Activated naive CD4-positive, alpha-beta T cell treated with anti-CD3 and anti-CD28 coated beads, Interleukin-2, amount 50 U/mL, for 24 hours (primary cell): ENCODE results near the gene TESK1.

Experiments
- H3K27ac Mint-ChIP-seq: one replicate; pipeline ENCODE4 v1.8.0; 2021; ENCODE audit warnings: mild to moderate bottlenecking, mixed read lengths
- H3K27me3 Mint-ChIP-seq: one replicate; pipeline ENCODE4 v1.8.0; 2021; ENCODE audit warnings: mixed read lengths
- H3K36me3 Mint-ChIP-seq: one replicate; pipeline ENCODE4 v1.8.0; 2021; ENCODE audit warnings: mixed read lengths
- H3K4me1 Mint-ChIP-seq: one replicate; pipeline ENCODE4 v1.8.0; 2021; ENCODE audit warnings: mixed read lengths
- H3K4me3 Mint-ChIP-seq: one replicate; pipeline ENCODE4 v1.8.0; 2021; ENCODE audit warnings: mild to moderate bottlenecking, mixed read lengths
- H3K9me3 Mint-ChIP-seq: one replicate; pipeline ENCODE4 v1.8.0; 2021; ENCODE audit warnings: mixed read lengths

The TESK1 gene, protein sequence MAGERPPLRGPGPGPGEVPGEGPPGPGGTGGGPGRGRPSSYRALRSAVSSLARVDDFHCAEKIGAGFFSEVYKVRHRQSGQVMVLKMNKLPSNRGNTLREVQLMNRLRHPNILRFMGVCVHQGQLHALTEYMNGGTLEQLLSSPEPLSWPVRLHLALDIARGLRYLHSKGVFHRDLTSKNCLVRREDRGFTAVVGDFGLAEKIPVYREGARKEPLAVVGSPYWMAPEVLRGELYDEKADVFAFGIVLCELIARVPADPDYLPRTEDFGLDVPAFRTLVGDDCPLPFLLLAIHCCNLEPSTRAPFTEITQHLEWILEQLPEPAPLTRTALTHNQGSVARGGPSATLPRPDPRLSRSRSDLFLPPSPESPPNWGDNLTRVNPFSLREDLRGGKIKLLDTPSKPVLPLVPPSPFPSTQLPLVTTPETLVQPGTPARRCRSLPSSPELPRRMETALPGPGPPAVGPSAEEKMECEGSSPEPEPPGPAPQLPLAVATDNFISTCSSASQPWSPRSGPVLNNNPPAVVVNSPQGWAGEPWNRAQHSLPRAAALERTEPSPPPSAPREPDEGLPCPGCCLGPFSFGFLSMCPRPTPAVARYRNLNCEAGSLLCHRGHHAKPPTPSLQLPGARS

DNA sequence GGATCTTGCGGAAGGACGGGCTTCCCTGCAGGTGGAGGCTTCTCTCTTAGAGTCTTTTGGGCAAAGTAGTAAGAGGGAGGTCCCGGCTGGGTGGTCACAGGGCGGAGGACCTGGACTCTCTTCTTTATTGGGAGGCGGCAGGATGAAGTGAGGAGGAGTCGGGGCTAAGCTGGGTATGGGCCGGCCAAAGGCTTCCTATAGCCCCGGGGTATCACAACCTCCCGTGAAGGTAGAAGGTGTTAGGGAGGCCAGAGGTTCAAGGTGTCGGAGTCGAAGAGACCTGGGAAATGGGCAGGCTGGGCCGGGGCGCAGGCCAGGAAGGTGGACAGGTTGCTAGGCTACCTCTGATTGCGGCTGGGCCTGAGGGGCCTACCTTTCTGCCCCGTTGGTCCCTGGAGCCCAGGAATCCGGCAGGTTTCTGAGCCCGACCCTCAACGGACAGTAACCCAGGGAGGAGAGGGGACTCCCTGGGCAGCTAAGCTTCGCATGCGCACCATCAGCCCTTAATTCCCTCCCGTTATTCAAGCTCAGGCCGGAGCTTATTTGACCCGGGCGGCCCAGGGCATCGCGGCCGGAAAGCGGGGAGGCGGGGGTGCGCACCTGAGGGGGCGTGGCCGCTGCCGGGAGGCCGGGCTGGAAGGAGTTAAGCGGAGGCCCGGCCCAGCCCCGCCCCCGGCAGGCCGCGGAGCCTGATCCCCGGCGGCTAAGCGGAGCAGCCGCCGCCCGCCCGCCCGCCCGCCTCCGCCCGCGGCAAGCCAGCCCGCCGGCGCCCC, at the start of gene TESK1:
Gene TESK1 (plus strand): TSS at position 685 of the 773 bp plus-strand sequence. CDS start 358 bp downstream, outside the sequence.
- Mint-ChIP-seq H3K27ac (peak within 1 kb of the TSS; percentile 95), H3K4me3 (peak within 1 kb of the TSS; percentile 94), H3K27me3 (no peaks in the 10 kb centered on the region), H3K36me3 (no peaks in the 10 kb centered on the region), H3K4me1 (peaks cover 37% of the 10 kb centered on the region), H3K9me3 (no peaks in the 10 kb centered on the region)

DNA sequence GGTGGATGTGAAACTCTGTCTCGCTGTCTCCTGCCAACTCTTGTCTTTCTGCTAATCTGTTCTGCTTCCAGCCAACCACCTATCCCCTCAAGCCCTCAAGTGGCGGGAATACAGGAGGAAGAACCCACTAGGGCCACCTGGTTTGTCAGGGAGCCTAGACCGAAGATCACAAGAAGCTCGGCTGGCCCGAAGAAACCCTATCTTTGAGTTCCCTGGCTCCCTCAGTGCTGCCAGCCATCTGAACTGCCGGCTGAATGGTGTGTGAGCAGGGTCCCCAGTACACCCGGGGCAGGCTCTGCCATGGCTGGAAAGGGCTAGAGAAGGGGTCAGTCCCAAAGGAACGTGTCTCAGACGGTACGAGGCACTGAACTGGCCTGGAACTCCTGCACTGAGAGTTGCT, 49.2 kb upstream of the TESK1 start:
- H3K36me3 Mint-ChIP-seq: no peaks in the 10 kb centered on the region
- no peaks in the 10 kb centered on the region for H3K9me3 Mint-ChIP-seq
- H3K4me1 Mint-ChIP-seq: no peaks in the 10 kb centered on the region
- no peak overlapping the region for H3K27ac Mint-ChIP-seq
- no peak overlapping the region for H3K4me3 Mint-ChIP-seq
- H3K27me3 Mint-ChIP-seq: no peaks in the 10 kb centered on the region

DNA sequence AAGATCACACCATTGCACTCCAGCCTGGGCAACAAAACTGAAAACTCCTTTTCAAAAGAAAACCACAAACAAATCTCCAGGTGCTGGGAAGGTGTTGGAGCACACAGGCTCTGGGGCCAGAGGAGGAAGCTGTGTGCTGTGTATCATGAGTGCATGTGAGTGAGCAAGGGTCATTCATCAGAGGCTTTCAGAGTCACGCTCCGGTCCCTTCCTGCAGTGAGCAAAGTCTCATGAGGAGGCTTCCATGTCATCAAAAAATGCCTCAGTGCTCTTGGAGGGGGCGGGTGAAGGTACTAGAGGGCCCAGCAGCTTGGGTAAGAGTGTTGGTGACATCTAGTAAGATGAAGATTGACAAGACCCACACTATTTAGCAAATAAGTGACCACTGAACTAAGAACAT, 48.3 kb upstream of the TESK1 start:
- Mint-ChIP-seq H3K4me1 (no peaks in the 10 kb centered on the region), H3K27ac (no peak overlapping the region), H3K4me3 (no peak overlapping the region), H3K27me3 (no peaks in the 10 kb centered on the region), H3K9me3 (no peaks in the 10 kb centered on the region), H3K36me3 (no peaks in the 10 kb centered on the region)

DNA sequence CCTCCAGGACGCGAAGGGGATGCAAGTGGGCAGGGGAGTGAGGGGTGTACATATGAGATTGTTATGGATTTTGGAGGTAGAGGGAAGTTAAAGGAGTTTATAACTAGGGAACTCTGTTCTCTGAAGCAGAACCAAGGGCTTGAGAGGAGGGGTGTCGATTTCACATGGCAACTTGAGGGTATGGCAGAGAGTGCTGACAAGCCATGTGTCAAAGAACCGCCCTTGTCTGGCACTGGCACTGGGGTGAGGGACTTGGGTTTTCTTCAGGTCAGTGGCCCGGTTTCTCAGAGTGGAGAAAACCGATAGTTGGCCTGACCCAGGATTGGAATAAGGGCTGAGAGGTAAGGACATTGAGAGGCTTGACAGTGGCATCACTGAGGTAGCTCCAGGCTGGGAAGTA, 47.7 kb upstream of the TESK1 start:
- Mint-ChIP-seq H3K4me1 (no peaks in the 10 kb centered on the region), H3K27ac (peak overlapping the region; percentile 20), H3K4me3 (no peak overlapping the region), H3K9me3 (no peaks in the 10 kb centered on the region), H3K27me3 (no peaks in the 10 kb centered on the region), H3K36me3 (no peaks in the 10 kb centered on the region)

DNA sequence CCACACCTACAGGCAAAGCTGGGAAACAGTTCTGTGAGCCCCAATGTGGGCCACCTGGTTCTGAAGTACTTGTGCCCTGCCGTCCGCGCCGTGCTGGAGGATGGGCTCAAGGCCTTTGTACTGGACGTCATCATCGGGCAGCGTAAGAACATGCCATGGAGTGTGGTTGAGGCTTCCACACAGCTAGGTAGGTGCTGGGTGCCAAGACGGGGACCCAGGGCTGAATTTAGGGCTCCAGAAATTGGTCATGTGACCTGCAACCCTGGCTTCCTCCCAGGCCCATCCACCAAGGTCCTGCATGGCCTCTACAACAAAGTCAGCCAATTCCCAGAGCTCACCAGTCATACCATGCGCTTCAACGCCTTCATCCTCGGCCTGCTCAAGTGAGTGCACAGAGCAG, 46.9 kb upstream of the TESK1 start:
- Mint-ChIP-seq H3K27ac (no peak overlapping the region), H3K9me3 (no peaks in the 10 kb centered on the region), H3K27me3 (no peaks in the 10 kb centered on the region), H3K4me1 (no peaks in the 10 kb centered on the region), H3K36me3 (peaks cover 3% of the 10 kb centered on the region), H3K4me3 (no peak overlapping the region)

DNA sequence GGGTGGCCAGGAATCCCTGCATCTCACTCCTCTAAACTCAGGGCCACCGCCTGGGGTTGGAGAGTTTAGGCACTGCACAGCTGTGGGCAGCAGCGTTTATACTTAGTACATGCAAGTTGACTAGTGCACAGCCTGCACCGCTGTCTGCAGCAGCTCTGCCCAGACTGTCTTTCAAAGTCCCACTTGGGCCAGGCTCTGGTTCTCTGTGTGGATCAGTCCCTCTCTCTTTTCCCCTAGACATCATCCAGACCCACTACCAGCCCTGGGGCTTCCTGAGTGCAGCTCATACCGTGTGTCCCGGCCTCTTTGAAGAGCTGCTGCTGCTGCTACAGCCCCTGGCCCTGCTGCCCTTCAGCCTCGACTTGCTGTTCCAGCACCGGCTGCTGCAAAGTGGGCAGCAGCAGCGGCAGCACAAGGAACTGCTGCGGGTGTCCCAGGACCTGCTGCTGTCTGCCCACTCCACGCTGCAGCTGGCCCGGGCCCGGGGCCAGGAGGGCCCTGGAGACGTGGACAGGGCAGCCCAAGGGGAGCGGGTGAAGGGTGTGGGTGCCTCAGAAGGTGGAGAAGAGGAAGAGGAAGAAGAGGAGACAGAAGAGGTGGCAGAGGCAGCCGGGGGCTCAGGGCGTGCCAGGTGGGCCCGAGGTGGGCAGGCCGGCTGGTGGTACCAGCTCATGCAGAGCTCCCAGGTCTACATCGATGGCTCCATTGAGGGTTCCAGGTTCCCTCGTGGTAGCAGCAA, 45.1 kb upstream of the TESK1 start:
- Mint-ChIP-seq H3K9me3 (no peaks in the 10 kb centered on the region), H3K4me3 (no peak overlapping the region), H3K36me3 (peaks cover 3% of the 10 kb centered on the region), H3K27ac (no peak overlapping the region), H3K4me1 (no peaks in the 10 kb centered on the region), H3K27me3 (no peaks in the 10 kb centered on the region)

DNA sequence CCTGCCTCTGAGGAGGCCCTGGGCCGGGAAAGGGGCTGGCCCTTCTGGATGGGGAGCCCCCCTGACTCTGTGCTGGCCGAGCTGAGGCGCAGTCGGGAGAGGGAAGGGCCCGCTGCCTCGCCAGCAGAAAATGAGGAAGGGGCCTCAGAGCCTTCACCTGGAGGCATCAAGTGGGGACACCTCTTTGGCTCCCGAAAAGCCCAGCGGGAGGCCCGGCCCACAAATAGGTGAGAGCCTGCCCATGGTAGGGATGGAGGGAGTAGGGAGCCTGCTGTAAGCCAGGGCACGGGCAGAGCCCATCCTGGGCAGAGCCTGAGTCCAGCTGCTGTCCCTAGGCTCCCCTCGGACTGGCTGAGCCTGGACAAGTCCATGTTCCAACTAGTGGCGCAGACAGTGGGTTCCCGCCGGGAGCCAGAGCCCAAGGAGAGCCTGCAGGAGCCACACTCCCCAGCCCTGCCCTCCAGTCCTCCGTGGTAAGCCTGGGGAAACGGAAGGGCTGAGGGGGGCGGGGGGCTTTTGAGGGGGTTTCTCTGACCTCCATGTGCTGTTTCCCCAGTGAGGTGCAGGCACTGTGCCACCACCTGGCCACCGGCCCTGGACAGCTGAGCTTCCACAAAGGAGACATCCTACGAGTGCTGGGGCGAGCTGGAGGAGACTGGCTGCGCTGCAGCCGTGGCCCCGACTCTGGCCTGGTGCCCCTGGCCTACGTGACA, 44.3 kb upstream of the TESK1 start:
- Mint-ChIP-seq H3K27me3 (no peaks in the 10 kb centered on the region), H3K27ac (no peak overlapping the region), H3K4me1 (no peaks in the 10 kb centered on the region), H3K36me3 (peaks cover 3% of the 10 kb centered on the region), H3K4me3 (no peak overlapping the region), H3K9me3 (no peaks in the 10 kb centered on the region)

DNA sequence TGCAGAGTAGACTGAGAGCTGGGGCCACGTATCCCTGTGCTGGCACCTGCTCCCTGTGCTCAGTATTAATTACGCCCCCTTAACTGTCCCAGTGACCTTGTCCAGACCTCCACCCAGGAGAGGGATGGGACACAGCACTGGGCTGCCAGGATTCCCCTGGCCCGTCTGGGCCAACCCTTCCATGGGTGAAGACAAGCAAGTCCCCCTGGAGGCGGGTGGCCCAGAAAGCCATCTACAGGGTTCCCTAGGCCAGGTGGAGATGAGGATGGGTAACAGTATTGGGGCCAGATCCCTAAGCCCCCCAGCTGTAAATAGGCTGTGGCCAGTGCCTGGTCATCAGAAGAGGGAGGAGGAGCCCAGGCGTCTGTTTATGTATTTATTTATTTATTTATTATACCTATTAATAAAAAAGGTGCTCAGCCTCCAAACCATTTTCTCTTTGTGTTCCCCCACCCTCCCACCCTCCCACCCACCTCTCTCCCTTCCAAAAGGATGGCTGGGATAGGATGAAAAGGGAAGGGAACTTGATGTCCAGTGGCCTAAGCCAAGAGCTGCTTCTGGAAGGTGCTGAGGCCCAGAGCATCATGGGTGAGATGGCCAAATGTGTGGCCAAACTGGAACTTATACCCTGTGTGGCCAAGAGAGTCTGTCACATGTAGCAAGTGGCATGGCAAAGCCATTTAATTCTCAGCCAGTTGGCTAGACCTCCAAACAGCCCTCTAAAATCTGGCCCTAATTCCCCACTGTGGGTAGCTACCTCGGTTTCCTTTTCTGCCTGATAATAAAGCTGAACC, 43.4 kb upstream of the TESK1 start:
- H3K27ac Mint-ChIP-seq: no peak overlapping the region
- H3K4me3 Mint-ChIP-seq: no peak overlapping the region
- H3K9me3 Mint-ChIP-seq: no peaks in the 10 kb centered on the region

DNA sequence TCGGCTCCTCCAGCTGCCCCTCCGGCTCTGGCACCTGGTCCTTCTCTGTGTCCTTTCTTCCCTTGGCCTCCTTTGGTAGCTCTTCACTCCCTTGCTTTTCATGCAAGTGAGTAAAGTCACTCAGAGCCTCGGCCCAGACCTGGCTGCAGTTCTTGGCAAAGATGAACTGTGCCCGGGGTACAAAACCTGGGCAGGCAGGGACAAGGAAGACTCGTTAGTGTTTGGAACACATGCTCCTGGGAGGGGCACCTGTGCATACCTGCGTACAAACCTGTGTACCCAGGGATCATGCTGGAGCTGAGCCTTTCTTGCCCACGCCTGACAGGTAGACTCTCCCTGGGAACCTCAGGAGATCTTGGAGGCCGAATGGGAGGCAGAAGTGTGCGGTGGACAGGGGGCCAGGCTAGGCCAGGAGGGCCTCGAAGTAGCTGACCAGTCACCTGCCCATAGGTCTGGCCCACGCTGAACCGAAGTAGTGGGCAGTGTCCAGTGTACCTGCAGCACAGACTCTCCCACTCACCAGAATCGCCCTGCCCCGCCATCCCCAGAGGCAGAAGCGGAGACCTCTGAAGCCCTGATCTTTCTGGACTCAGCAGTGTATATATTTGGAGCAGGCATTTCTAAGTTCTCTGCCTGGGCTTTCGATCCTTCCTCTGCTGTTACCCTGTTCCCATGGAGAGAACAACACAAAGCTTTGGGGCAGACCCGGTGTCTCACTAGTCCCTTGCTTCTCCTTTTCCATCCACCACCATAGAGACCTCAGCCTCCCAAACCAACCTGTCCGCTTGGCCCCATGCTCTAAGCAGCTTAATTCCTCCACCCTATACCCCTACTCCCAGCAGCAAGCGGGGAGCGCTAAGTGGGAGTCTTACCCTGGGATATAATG, 41.9 kb upstream of the TESK1 start:
- Mint-ChIP-seq H3K27ac (no peak overlapping the region), H3K4me1 (no peaks in the 10 kb centered on the region), H3K9me3 (no peaks in the 10 kb centered on the region), H3K27me3 (no peaks in the 10 kb centered on the region), H3K4me3 (no peak overlapping the region), H3K36me3 (peaks cover 3% of the 10 kb centered on the region)

More for the DNA sequence above, 43.4 kb upstream of the TESK1 start:
- no peaks in the 10 kb centered on the region for H3K4me1 Mint-ChIP-seq
- H3K27me3 Mint-ChIP-seq: no peaks in the 10 kb centered on the region
- peaks cover 3% of the 10 kb centered on the region for H3K36me3 Mint-ChIP-seq

DNA sequence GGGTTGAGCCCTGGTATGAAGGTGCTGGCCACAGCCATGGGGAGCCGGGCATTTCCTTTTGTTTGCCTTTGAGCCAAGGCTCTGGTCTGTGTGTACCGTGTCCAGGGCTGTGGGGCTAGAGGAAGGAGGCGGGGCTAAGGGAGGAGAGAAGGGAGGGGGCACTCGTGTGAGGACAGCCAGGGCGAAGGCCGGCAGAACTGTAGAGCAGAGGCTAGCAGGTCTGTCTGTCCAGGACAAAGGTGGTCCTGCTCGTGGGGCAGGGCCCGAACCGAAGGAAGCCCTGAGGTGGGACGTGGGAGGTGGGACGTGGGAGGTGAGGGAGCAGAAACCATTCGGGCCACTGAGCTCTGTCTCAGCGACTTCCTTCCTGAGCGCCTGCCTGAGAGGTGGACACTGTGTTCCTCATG, 41.3 kb upstream of the TESK1 start:
- H3K4me3 Mint-ChIP-seq: no peak overlapping the region
- no peaks in the 10 kb centered on the region for H3K27me3 Mint-ChIP-seq
- no peak overlapping the region for H3K27ac Mint-ChIP-seq
- no peaks in the 10 kb centered on the region for H3K4me1 Mint-ChIP-seq
- H3K9me3 Mint-ChIP-seq: no peaks in the 10 kb centered on the region
- peaks cover 3% of the 10 kb centered on the region for H3K36me3 Mint-ChIP-seq

DNA sequence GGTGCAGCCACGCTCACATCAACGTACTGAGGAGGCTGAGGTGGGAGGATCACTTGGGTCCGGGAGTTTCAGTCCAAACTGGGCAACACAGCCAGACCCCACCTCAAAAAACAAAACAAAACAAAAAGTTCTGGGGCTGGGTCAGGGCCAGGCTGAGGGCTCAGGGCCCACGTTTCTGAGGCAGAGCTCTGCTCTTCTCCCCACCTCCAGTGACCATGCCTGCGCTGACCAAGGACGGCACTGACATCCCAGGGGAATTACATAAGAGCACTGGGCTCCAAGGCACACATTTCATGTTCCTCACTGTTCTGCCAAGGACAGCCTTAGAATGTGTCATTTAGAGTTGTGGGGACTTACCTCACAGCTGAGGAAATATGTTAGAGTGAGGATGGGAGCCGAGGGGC, 40.4 kb upstream of the TESK1 start:
- Mint-ChIP-seq H3K4me1 (peaks cover 3% of the 10 kb centered on the region), H3K36me3 (peaks cover 3% of the 10 kb centered on the region), H3K27me3 (no peaks in the 10 kb centered on the region), H3K4me3 (no peak overlapping the region), H3K9me3 (no peaks in the 10 kb centered on the region), H3K27ac (no peak overlapping the region)

DNA sequence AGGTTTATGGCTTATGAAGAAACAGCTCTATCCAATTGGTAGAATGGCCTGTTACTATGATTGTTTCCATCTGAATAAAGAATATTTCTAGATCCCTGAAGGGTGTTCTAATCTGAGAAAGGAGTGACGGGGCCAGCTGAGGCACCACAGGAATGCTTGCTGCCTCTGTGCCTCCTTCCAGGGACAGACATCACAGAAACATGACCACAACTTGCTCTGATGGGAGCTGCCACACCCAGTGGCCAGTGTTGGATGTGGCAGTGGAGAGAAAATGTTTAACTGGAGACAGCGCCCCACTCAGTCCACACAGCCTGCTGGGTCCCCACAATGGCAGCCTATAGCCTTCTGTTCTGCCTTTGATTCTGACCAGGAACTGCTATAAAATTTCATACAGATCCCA, 38.6 kb upstream of the TESK1 start:
- no peak overlapping the region for H3K4me3 Mint-ChIP-seq
- no peaks in the 10 kb centered on the region for H3K27me3 Mint-ChIP-seq
- H3K4me1 Mint-ChIP-seq: peaks cover 15% of the 10 kb centered on the region
- peaks cover 3% of the 10 kb centered on the region for H3K36me3 Mint-ChIP-seq
- H3K9me3 Mint-ChIP-seq: no peaks in the 10 kb centered on the region
- no peak overlapping the region for H3K27ac Mint-ChIP-seq

DNA sequence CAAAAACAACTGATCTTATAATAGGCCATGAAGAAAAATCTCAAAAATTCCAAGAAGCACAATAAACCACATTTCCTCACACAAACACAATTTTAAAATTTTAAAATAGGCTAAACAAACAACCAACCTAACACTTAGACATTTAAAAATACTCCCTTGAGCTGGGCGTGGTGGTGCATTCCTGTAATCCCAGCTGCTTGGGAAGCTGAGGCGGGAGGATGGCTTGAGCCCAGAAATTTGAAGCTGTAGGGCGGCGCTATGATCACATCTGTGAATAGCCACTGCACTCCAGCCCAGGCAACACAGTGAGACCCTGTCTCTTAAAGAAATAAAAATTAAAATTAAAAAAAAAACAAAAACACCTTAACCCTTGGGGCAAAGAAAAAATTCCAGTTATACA, 36.9 kb upstream of the TESK1 start:
- H3K9me3 Mint-ChIP-seq: no peaks in the 10 kb centered on the region
- H3K27ac Mint-ChIP-seq: no peak overlapping the region
- H3K4me3 Mint-ChIP-seq: no peak overlapping the region
- H3K27me3 Mint-ChIP-seq: no peaks in the 10 kb centered on the region
- H3K36me3 Mint-ChIP-seq: no peaks in the 10 kb centered on the region
- peaks cover 15% of the 10 kb centered on the region for H3K4me1 Mint-ChIP-seq
